Measurements from ENCODE around the gene ERBB4.

GRCh38 chr2:211690736-211691135, 847.9 kb downstream of the ERBB4 start:
- no peak for TF ChIP-seq CTCF (IDR thresholded peaks at IDR 0.05)
- no peak for TF ChIP-seq POLR2A (IDR thresholded peaks at IDR 0.05)
- no peak for TF ChIP-seq POLR2AphosphoS5 (IDR thresholded peaks at IDR 0.05)
- no peak for TF ChIP-seq EP300 (IDR thresholded peaks at IDR 0.05)
